Stomach (tissue), 4 donors: Measurements from ENCODE around the gene CDK13.

Experiments used
- CTCF ChIP-seq, 7 experiments: fragments of 450-650 bp in 4 of 7; fragments of 200-600 bp in 3 of 7; sonication (generic) in 3 of 7; IDR thresholded peaks; one replicate each; pipeline ENCODE4 v1.5.1; 2016 to 2019; ENCODE audit warnings: antibody characterized with exemption in 7 of 7, control low read depth in 2 of 7, mild to moderate bottlenecking in 1 of 7
- POLR2A ChIP-seq, 4 donors: fragments of 450-650 bp; IDR thresholded peaks; one replicate each; pipeline ENCODE4 v1.6.1; 2016; ENCODE audit warnings: antibody characterized with exemption in 4 of 4, control low read depth in 2 of 4, mild to moderate bottlenecking in 1 of 4, moderate library complexity in 1 of 4
- POLR2AphosphoS5 ChIP-seq, 3 donors: sonication (generic); formaldehyde crosslinking; IDR thresholded peaks; one replicate each; pipeline ENCODE4 v1.6.1; 2016; ENCODE audit warnings: antibody characterized with exemption in 3 of 3

GRCh38 chr7:40097728-40098127 is 147.7 kb downstream of the CDK13 start:
- no peak for TF ChIP-seq POLR2AphosphoS5 (IDR thresholded peaks at IDR 0.05)
- no peak for TF ChIP-seq CTCF (IDR thresholded peaks at IDR 0.05)
- no peak for TF ChIP-seq POLR2A (IDR thresholded peaks at IDR 0.05)
